ENCODE results near the gene BTAF1.

GRCh38 chr10:91893051-91893450 lies 30.5 kb upstream of the BTAF1 start:
- no peak for TF ChIP-seq CTCF (IDR thresholded peaks at IDR 0.05; ENCODE audit: borderline replicate concordance, extremely low read depth, low read length, poor library complexity, severe bottlenecking)
- no peak for TF ChIP-seq EZH2 (IDR thresholded peaks at IDR 0.05; ENCODE audit: borderline replicate concordance, low read depth, low read length, severe bottlenecking)
